ENCODE data around the gene C1QL4.

GRCh38 chr12:49377386-49377785, 40.4 kb upstream of the C1QL4 start:
- TF ChIP-seq POLR2A (IDR thresholded peaks at IDR 0.05) = no peak
- TF ChIP-seq, protein P1, sequence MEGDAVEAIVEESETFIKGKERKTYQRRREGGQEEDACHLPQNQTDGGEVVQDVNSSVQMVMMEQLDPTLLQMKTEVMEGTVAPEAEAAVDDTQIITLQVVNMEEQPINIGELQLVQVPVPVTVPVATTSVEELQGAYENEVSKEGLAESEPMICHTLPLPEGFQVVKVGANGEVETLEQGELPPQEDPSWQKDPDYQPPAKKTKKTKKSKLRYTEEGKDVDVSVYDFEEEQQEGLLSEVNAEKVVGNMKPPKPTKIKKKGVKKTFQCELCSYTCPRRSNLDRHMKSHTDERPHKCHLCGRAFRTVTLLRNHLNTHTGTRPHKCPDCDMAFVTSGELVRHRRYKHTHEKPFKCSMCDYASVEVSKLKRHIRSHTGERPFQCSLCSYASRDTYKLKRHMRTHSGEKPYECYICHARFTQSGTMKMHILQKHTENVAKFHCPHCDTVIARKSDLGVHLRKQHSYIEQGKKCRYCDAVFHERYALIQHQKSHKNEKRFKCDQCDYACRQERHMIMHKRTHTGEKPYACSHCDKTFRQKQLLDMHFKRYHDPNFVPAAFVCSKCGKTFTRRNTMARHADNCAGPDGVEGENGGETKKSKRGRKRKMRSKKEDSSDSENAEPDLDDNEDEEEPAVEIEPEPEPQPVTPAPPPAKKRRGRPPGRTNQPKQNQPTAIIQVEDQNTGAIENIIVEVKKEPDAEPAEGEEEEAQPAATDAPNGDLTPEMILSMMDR (IDR thresholded peaks at IDR 0.05) = no peak
